HG03196 (cell line): ENCODE results near the gene SNTB2.
"Not testable (repeated sequence)": the region's sequence is repeated elsewhere in the genome, so short reads cannot be mapped to it uniquely, and the experiment has no call there.

ENCODE experiments used
- ATAC-seq: cut with Tn5 transposase; IDR thresholded peaks from one replicate; pipeline ENCODE4 v1.9.1; 2021; ENCODE audit not compliant: unreplicated experiment

Gene SNTB2

GRCh38 chr16:69225121-69225520 lies 38.2 kb downstream of the SNTB2 start:
- ATAC-seq = no peak

DNA sequence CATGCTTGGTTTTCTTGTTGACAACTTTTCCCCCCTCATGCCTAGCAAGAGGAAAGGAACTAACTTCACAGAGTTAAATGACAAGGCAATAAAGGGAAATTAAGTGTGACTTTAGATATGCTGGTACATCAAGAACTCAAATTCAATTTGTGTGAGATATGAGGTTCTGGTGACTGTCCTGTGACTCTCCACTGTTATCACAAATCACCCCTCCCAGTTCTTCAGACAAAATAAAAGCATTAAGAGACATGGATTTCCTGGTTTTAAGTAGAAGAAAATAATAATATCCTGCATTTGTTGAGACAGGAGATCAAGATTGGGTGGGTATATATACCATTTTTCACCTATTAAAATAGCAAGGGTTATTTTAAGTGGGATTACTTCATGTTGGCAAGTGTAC lies 46.2 kb downstream of the SNTB2 start:
- no peak for ATAC-seq

DNA sequence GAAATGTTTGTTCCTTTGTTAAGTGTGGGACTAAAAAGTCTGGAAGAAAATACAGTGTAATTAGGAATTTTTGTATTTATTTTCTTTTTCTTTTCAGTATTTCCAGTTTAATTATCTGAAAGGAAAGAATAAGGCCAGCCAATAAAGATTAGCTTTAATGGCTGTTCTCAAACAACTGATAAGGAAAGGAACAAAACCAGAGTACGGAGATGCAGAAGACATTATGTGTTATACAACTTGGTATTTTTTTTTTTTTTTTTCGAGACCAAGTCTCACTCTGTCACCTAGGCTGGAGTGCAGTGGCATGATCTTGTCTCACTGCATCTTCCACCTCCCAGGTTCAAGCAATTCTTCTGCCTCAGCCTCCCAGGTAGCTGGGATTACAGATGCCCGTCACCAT lies 47.5 kb downstream of the SNTB2 start:
- no peak for ATAC-seq

DNA sequence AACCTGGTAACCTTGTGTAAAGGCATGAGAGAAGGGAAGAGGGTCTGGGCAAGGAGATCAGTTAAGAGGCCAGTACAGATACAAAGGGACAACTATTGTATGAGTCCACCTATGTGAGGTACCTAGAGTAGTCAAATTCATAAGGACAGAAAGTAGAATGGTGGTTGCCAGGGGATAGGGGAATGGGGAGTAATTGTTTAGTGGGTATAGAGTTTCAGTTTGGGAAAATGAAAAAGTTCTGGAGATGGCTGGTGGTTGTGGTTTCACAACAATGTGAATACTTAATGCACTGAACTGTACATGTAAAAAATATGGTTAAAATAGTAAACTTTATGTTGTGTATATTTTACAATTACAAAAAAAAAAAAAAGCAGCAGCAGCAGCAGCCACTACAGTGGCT lies 49.4 kb downstream of the SNTB2 start:
- no peak for ATAC-seq

GRCh38 chr16:69237296-69237695 lies 50.3 kb downstream of the SNTB2 start:
- no peak for ATAC-seq

DNA sequence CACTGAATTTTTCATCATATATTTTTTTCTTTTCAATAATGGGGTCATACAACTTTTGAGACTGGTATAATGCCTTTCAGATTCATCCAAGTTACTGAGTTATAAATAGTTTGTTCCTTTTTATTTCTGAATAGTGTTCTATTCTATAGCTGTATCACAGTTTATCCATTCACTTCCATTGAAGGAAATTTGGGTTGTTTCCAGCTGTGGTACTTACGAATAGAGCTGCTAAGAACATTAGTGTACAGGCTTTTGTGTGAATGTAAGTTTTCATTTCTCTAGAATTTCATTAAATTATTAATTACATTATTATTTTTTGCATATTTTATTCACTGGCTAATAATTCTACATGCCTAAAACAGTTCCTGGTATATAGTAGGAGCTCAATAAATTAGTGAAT lies 52.9 kb downstream of the SNTB2 start:
- no peak for ATAC-seq

DNA sequence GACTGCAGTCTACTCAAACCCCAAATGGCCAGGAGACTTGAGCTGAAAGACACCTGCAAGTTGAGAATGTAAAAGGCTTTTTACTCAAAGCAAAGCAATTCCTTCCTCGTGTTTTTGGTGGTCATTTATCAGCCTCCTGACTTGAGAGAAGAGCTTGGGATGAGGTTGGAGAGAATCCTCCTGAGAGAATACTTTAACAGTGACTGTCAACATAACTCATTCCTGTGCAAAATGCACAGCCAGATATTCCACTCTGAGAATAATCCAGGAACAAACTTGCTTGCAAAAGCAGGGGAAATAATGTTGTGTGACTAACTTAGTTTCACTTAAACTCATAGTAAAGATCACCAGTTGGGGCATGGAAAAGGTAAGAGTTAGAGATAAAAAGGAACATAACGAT lies 53.4 kb downstream of the SNTB2 start:
- ATAC-seq = no peak

DNA sequence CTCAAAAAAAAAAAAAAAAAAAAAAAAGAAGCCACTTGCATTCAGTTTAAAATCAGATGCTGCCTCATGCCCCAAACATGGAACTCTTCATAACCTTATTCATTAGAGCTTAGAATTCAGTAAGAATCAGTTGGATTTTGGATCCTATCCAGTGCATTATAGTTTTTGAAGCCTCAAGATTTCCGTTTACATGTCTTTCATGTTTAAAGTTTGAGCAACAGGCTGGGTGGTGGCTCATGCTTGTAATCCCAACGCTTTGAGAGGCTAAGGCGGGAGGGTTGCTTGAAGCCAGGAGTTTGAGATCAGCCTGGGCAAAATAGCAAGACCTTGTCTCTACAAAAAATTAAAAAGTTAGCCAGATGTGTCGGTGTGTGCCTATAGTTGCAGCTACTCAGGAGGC lies 55.0 kb downstream of the SNTB2 start:
- ATAC-seq = no peak

GRCh38 chr16:69243479-69243878 lies 56.5 kb downstream of the SNTB2 start:
- no peak for ATAC-seq

- ATAC-seq = no peak
These were observed 57.4 kb downstream of the SNTB2 start for GRCh38 chr16:69244336-69244735.

GRCh38 chr16:69250081-69250480 lies 63.1 kb downstream of the SNTB2 start:
- ATAC-seq = no peak

DNA sequence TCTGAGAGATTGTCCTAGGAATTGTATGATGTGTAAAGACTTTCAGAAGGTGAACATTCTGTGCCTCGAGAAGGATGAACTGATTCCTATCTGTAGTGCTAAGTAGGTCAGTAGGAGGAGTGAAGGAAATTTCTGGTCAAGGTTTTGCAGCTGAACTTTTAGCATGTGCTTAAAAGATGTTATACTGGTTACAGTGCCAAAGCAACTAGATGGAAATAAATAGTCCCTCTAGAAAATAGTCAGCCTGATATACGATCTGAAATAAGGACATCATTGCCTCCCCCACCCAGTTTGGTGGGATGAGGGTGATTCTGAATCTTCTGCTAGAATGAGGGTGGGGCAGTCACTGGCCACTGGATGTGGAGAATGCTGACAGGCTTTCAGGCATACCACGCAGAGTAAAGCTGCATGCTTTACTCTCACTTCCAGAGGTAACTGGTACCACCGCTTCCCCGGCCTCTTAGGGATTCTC lies 66.9 kb downstream of the SNTB2 start:
- no peak for ATAC-seq

DNA sequence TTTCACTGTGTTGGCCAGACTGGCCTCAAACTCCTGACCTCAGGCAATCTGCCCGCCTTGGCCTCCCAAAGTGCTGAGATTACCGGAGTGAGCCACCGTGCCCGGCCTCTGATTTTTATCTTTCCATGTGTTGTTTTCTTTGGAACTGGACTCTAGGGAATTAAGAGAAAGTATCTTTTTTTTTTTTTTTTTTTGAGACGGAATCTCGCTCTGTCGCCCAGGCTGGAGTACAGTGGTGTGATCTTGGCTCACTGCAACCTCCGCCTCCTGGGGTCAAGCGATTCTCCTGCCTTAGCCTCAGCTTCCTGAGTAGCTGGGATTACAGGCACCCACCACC lies 72.4 kb downstream of the SNTB2 start:
- ATAC-seq = not testable (repeated sequence)

GRCh38 chr16:69260019-69260418 lies 73.1 kb downstream of the SNTB2 start:
- no peak for ATAC-seq

DNA sequence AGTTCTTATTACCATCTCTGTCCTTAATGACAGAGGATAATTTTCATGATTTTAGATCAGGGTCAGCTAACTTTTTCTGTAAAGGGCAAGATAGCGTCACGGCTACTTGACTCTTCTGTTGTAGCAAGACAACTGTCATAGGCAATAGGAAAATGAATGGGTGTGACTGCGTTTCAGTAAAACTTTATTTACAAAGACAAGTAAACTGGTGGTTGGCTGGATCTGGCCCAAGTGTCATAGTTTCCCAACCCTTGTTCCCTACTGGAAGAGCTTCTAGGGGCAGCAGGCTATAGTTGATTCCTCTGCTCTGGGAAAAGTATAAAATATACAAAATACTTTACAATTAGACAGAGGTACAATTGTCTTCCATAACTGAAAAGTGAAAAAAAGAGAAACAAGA lies 73.5 kb downstream of the SNTB2 start:
- ATAC-seq = no peak

GRCh38 chr16:69266334-69267063 lies 79.5 kb downstream of the SNTB2 start:
- ATAC-seq = no peak

GRCh38 chr16:69267633-69268032 lies 80.7 kb downstream of the SNTB2 start:
- no peak for ATAC-seq

GRCh38 chr16:69270395-69270794 lies 83.4 kb downstream of the SNTB2 start:
- no peak for ATAC-seq

DNA sequence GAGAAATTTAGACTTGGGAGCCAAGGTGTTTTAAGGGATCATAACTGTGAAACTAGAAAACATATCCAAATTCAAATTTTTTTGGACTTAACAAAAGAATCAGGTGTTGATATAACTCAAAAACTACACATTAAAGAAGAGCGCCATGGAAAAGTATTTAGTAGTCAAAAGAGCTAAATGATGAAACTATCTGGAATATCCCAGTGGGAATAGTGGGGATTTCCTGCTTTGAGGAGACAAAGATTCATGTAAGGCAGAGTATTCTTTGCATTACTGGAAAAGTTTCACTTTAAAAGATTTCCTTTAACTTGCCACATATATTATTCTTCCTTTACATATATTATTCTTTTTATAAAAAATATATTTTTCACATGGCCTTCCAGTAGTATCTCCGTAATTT lies 83.9 kb downstream of the SNTB2 start:
- ATAC-seq = no peak

DNA sequence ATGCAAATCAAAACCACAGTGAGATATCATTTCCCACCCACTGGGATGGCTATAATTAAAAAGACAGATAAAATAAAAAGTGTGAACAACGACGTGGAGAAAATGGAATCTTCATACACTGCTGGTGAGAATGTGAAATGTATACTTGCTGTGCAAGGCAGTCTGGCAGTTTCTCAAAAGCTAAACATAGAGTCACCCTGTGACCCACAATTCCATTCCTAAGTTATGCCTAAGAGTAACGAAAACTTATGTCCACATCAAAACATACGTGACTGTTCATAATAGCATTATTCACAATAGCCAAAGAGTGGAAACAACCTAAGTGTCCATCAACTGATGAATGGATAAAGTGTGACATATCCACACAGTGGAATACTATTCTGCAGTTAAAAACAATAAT lies 86.0 kb downstream of the SNTB2 start:
- no peak for ATAC-seq

GRCh38 chr16:69274699-69275235 lies 87.8 kb downstream of the SNTB2 start:
- ATAC-seq = no peak

DNA sequence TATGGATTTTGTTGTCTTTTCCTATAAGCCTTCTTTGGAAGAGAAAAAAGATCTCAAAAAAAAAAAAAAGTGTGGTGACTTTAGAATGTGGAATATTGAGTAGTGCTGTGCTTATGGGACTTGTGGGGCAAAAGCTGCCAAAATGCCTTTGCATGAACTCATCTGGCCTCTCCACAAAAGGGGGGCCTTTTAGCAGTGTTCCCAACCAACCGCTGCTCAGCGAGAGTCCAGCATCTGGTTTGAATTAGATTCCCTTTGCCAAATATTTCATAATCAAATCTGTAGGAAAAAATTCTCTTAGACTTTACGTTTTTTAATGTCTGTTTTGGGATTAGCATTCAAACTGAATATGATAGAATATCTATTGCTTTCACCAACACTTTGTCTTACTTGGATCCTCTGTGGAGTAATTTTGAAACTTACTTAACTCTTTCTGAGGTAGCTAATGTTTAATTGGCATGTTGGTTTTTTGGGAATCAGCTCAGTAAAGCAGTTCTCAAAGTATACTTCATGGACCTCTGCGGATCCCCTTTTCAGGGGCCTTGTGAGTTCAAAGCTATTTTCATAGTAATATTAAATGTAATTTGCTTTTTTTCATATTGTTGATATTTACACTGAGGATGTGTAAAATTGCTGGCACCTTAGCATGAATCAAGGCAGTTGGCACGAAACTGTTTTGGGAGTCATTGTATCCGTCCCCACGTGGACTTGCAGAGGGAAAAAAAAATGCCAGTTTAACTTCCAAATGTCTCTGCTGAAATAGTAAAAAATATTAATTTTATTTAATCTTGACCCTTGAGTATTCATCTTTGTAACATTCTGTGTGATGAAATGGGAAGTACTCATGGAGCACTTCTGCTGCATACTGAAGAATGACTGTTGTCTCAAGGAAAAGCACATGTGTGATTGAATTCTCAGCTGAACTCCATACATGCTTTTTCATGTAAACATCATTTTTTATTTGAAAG lies 89.5 kb downstream of the SNTB2 start:
- no peak for ATAC-seq
